Measurements from ENCODE around the gene RIMS1.
"Not testable (repeated sequence)": the region's sequence is repeated elsewhere in the genome, so short reads cannot be mapped to it uniquely, and the experiment has no call there.

RIMS1 gene

DNA sequence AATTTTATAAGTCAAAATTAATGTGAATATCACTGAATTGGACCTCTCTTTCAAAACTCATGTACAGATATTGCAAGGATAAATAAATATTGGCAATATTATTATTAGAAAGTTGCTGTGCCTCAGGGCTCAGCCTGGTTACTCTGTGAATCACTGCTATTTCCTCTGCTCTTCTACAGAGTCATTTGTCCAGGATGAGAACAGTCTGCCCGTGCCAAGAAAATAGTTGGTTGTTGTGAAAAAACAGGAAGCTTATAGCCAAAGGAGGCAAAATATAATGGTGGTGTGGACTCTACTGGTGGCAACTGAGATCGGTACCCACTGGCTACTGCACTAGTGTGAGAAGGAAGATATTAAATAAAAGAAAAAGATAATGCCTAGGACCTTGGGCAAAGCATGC, 93.6 kb downstream of the RIMS1 start:
- in situ Hi-C loops (cut with MboI; ENCODE audit: low sequenced_read_pairs) = no loop called here

GRCh38 chr6:71982389-71982788, 96.0 kb downstream of the RIMS1 start:
- in situ Hi-C loops (cut with MboI; ENCODE audit: low sequenced_read_pairs) = no loop called here

DNA sequence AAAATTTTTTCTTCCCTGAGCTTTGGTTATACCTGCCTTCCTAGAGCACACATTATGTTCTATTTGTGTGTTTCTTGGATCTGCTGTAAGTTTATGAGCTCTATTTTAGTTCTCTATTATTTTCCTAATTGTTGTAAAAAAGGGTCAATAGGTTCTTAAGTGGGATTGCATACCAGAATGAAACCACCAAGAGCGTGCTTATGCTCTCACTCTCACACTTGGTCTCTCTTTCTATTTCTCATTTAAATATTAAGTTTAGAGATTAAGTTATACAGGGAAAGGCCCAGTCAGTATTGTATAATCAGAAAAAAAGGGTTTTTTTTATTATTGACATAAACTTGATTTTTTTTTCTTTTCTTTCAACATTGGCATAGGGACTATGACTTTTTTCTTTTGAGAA, 96.8 kb downstream of the RIMS1 start:
- in situ Hi-C loops (cut with MboI; ENCODE audit: low sequenced_read_pairs) = no loop called here

GRCh38 chr6:71994705-71995271, 108.4 kb downstream of the RIMS1 start:
- in situ Hi-C loops (cut with MboI; ENCODE audit: low sequenced_read_pairs) = no loop called here

DNA sequence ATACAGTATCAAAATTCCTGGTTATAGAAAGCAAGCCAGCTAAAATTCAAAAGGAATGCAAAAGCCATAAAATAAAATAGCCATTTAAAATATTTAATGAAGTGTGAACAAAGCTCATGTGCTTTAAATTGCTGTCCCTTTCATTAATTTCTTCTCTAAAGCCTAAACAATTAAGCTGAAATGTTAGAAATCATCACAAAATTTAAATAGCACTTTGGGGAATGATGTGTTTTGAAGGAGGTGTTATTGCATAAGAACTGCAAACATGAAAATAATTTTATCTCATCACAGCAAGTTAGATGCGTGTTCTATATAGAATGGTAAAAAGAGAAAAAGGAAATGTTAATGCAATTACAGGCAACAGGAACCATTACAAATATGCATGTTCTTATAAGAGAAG, 111.0 kb downstream of the RIMS1 start:
- in situ Hi-C loops (cut with MboI; ENCODE audit: low sequenced_read_pairs) = no loop called here

GRCh38 chr6:72002415-72002814, 116.1 kb downstream of the RIMS1 start:
- in situ Hi-C loops (cut with MboI; ENCODE audit: low sequenced_read_pairs) = no loop called here

DNA sequence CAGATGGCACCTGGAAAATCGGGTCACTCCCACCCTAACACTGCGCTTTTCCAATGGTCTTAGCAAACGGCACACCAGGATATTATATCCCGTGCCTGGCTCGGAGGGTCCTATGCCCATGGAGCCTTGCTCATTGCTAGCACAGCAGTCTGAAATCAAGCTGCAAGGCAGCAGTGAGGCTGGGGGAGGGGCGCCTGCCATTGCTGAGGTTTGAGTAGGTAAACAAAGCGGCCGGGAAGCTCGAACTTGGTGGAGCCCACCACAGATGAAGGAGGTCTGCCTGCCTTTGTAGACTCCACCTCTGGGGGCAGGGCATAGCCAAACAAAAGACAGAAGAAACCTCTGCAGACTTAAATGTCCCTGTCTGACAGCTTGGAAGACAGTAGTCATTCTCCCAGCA, 120.2 kb downstream of the RIMS1 start:
- in situ Hi-C loops (cut with MboI; ENCODE audit: low sequenced_read_pairs) = not testable (repeated sequence)

- in situ Hi-C loops (cut with MboI; ENCODE audit: low sequenced_read_pairs) = no loop called here
Observed at GRCh38 chr6:72022830-72023229, 136.5 kb downstream of the RIMS1 start.

DNA sequence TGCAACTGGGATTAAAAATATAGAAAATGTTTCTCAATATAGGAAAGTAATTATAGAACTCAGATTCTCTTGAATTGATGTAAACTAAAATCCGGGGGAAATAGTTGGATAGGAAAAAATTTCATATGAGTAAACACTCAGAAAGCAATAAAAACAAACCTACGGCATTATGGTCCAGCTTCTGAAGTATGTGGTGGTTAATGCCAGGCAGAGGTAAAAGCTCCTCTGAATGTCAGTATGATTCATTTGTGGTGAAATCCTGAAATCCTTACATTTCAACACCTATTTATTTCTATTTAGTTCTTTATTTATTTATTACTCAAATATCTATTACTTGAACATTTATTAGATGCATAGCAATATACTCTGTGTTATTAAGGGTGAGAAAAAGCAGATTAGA, 145.1 kb downstream of the RIMS1 start:
- in situ Hi-C loops (cut with MboI; ENCODE audit: low sequenced_read_pairs) = no loop called here

GRCh38 chr6:72032086-72032485, 145.7 kb downstream of the RIMS1 start:
- in situ Hi-C loops (cut with MboI; ENCODE audit: low sequenced_read_pairs) = no loop called here

DNA sequence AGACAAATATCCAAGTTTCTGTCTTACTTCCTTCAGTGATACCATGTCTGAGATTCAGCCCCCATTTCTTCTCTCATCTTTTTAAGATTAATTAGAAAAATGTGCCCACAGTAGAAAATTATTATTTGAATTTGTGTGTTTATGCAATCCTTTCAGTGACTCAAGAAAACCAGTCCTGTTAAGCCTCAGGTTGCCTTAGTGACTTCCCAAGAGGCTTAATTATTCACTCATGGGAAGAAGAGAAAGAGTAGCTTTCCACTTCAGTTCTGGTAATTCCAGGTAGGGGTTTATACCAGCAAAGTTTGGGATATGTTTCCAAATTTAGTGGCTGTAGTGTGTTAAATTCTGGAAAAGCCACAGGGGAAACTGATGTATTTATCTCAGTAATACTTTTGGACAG, 149.1 kb downstream of the RIMS1 start:
- in situ Hi-C loops (cut with MboI; ENCODE audit: low sequenced_read_pairs) = no loop called here

GRCh38 chr6:72035966-72036365, 149.6 kb downstream of the RIMS1 start:
- in situ Hi-C loops (cut with MboI; ENCODE audit: low sequenced_read_pairs) = no loop called here

DNA sequence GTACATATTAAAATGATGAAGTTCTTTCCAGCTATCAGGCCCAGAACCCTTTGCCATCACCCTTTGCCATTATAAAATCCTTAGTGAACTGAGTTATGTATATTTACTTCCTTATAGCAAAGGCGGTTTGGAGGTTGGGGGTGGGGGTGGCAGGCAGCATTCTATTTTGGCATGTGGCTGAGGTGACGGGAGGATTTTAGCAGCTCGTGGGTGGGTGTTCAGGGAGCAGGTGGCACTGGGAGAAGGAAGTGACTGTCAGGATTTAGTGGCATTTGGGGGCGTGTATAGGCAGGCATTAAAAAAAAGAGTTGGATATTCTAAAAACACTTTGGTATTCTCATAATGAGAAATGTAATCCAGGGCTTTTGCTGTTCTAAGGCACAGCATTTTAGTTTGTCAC, 150.7 kb downstream of the RIMS1 start:
- in situ Hi-C loops (cut with MboI; ENCODE audit: low sequenced_read_pairs) = no loop called here

DNA sequence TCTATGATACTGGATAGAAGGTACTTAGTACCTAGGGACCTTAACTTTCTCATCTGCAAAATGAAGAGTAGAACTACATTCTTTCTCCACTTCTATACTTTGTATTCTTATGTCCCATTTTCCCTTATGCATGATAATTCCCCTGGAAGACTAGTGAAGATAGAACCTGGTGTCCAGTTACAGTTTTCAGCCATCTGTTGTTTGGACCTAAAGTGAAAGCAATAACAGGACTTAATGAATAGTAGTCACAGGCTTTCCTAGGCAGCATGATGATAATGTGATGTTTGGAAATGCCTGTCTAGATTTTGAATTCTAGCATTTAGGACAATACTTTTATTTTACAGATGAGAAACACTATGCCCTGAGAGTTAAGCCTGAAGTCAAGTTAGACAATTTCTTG, 153.8 kb downstream of the RIMS1 start:
- in situ Hi-C loops (cut with MboI; ENCODE audit: low sequenced_read_pairs) = no loop called here

DNA sequence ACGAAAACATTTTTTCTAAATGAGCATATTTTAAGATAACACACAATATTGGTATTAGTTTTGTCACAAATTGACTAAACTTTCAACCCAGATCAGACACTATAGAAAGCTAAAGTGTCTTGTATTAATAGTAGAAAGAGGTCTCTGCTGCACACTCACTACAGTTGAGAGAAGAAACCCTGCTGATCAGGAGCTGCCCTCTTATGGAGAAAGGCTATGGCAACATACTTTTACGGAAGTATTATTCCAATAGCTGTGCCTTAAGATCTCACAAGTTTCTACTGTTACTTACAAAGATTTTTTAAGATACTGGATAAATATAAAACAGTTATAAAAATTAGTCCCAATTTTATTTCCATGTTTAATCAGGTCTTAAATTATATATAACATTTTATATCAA, 155.7 kb downstream of the RIMS1 start:
- in situ Hi-C loops (cut with MboI; ENCODE audit: low sequenced_read_pairs) = no loop called here

- in situ Hi-C loops (cut with MboI; ENCODE audit: low sequenced_read_pairs) = no loop called here
Observed at GRCh38 chr6:72048080-72048479, 161.7 kb downstream of the RIMS1 start.

DNA sequence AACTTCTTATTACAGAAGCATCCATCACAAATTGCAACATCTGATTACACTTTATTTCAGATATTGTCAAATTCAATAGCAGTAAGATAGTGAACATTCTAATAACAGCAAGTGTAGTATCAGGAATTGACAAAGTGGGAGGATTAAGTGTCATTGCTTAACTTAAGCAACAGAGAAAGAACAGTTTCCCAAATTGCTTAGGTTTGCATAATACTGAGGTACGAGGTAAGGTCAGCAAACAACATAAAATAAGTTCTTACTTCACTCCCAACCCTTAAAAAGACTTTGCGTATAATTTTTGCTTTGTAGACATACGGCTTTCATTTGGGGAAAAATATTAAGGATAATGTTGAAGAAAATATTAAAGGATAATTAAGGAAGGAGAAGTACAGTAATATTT, 163.0 kb downstream of the RIMS1 start:
- in situ Hi-C loops (cut with MboI; ENCODE audit: low sequenced_read_pairs) = no loop called here

DNA sequence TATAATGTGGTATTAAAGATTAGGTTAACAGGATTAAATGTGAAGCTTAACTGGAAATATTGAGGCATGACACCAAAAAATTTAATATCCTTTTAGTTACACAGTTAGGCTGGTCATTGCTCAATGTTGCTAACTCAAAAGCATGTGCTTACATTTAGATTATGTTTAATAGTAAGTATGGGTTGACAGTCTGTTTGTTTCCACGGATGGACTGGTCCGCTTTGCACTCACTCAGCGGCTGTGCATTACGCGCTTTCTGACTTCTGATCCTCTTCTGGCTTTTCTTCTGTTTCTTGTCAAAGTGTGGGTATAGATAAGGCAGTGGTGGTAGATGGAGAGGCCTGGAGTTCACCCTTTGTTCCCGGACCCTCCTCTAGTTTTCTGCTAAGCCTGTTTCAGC, 174.9 kb downstream of the RIMS1 start:
- in situ Hi-C loops (cut with MboI; ENCODE audit: low sequenced_read_pairs) = no loop called here

DNA sequence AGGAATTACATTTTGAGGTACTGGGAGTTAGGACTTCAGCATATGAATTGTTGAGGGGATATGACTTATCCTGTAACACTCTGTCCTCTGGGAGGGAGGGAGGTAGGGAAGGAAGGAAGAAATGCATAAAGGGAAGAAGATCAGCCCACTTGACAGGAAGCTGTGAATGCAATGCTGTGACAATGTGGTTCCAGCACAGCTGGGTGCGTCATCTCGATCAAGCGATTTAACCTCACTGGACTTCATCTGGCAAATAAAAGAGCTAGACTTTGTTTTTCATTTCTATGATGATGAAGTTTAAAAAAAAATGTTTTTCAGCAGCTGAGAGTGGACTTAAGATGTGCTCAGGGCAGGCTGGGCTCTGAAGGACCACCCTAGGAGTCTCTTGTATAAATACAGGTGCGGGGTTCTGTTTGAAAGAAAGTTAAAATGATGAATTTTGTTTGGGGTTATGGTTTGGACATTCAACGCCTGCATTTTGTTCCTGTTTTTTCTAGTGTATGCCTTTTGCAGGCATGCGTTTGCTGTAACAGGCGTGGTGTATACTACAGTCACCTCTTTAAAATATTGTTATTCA, 178.1 kb downstream of the RIMS1 start:
- in situ Hi-C loops (cut with MboI; ENCODE audit: low sequenced_read_pairs) = no loop called here

- in situ Hi-C loops (cut with MboI; ENCODE audit: low sequenced_read_pairs) = no loop called here
Observed at GRCh38 chr6:72078096-72078495, 191.7 kb downstream of the RIMS1 start.

DNA sequence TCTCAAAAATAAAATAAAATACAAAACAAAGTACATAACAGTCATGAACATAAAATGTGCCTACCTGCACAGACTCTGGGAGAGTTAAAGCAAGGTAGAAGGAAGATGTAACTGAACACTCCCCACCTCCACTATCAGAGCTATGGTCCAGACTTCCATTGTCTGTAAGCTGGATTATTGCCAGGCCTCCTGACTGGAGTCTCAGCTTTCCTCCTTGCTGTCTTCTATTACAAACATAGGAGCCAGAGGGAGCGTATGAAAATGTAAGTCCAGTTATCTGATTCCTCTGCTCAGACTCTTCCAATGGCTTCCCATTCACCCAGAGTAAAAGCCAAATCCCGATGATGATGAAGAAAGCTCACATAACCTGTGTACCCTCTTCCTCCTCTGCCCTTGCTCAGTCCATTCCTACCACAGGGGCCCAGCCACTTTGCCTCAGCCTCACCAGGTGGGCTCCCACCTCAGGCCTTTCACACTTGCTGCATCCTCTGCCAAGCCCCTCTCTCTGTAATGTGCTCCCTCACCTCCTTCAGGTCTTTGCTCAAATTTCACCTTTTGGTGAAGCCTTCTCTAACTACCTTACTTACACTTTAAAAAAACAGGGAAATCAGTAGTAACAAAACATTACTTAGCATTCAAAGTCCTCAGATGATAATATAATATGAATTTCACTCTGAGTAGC, 194.1 kb downstream of the RIMS1 start:
- in situ Hi-C loops (cut with MboI; ENCODE audit: low sequenced_read_pairs) = no loop called here

GRCh38 chr6:72081871-72082270, 195.5 kb downstream of the RIMS1 start:
- in situ Hi-C loops (cut with MboI; ENCODE audit: low sequenced_read_pairs) = no loop called here

DNA sequence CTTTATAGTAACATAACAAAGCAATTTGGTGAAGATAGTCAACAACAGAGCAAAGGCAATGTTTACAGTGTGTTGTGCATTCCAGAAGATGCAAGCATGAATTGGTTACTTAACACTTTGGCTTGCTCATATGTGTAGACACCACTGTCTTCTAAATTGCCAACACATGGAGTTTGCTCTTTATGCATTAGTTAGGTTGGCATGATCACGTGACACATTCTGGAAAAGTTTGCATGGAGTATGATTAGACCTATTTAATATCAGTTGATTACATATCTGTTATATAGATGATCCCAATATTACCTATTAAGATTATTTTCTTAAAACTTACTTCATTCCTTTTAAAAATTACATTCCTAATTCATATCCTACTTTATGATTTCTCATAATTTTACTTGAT, 197.6 kb downstream of the RIMS1 start:
- in situ Hi-C loops (cut with MboI; ENCODE audit: low sequenced_read_pairs) = no loop called here
